NCI-H1105 treated with DMSO at 0.1 percent for 48 hours (cell line): Measurements from ENCODE around the gene CGB1.
"Not testable (repeated sequence)": the region's sequence is repeated elsewhere in the genome, so short reads cannot be mapped to it uniquely, and the experiment has no call there.

ENCODE experiments used
- DNase-seq: peaks from one replicate; lab custom pipeline; 2025; lab: John Stamatoyannopoulos, UW

Gene CGB1

DNA sequence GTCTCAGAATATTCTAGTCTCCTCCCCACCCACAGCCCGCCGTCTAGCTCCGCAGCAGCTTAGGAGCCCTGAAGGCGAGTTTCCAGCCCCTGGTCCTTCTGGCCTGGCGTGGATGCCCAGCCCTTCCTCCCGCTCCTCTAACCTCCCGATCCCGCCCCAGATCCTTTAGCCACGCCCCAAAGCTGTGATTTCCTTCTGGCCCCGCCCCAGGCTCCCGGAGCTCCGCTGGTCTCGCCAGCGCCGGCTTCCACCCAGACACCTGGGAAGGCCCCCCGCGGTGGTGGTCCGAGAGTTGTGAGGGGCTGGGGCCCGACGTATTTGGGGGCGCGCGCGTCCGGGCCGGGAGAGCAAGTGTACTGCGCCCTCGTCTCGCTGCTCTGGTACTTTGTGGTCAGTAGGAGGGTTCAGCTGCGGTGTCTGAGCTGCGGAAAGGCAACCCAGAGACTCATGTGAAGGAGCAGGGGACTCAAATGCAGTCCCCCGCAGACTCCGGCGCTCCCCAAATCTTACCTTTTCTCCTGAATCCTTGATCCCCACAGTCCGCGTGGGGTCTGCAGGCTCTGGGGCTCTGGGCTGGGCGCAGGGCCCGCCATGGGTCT, 21.0 kb upstream of the CGB1 start, which contains the start of gene CGB7:
CGB7 (minus strand) TSS at position 114 of the 599 bp plus-strand sequence. CDS start 2,374 bp downstream, outside the sequence.
- DNase-seq = peak; percentile 37

DNA sequence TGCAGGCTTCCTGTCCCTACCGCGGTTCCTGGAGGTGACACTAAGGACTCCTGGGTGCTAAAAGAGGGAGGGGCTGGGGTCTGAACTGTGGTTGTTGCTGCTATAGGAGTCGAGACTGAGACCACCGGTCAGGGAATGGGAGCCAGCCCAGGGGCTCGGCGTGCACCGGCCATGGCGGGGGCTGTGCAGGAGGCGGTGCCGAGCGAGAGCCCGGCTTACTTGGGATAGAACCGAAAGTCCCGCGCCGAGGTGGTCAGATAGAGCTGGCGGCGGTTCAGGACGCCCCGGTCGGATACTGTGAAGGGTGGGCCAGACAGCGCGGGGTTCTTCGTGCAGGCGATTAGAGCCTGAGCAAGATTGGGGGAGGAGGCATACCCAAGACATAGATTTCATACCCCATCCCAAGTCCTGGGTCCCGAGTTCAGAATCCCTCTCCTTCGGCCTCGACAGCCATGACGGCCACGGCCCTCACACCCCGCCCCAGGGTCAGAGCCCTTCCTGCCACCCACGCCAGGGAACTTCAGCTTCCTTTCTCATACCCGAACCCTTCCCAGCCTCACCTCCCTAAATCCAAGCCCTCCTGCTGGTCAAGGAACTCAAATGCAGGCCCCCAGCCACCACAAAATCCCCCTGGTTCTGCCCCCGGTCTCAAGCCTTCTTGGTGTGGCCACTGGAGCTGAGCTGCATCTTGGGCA, 20.4 kb upstream of the CGB1 start:
- not testable (repeated sequence) for DNase-seq

DNA sequence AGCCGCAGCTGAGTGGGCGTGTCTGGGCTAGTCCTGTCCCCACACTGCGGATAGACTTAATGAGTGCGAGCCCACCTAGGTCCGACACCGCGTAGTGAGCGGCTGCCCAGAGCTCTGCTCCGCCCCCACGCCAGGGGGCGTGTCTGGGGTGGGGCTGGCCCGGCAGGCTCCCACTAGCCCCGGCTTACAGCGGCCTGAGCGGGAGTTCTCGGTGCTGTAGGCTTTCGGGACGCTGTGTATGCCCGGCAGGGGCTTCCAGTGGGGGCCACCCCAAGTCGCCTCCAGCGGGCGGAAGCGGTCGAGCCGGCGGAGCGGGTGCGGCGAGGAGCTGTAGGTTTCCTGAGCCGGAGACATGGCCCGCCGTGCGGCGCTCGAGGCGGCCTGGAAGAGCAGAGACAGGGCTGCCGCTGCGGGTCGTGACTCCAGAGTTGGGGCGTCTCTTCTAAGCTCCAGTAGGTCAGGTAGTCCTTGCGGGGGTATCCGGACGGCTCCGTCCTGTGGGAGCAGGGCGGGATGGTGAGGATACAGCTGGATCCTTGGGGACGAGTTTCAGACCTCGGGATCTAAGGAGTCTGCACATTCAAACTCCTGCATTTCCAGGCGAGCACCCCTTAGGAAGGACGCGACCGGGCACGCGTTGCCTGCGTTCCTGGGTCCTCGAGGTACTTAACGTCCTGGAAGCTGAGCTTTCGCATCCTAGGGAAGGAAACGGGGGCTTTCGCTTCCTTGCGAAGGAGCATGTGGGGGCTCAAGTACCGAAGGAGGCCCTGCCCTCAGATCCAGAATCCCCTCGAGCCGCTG, 19.6 kb upstream of the CGB1 start:
- DNase-seq = peak; percentile 44

DNA sequence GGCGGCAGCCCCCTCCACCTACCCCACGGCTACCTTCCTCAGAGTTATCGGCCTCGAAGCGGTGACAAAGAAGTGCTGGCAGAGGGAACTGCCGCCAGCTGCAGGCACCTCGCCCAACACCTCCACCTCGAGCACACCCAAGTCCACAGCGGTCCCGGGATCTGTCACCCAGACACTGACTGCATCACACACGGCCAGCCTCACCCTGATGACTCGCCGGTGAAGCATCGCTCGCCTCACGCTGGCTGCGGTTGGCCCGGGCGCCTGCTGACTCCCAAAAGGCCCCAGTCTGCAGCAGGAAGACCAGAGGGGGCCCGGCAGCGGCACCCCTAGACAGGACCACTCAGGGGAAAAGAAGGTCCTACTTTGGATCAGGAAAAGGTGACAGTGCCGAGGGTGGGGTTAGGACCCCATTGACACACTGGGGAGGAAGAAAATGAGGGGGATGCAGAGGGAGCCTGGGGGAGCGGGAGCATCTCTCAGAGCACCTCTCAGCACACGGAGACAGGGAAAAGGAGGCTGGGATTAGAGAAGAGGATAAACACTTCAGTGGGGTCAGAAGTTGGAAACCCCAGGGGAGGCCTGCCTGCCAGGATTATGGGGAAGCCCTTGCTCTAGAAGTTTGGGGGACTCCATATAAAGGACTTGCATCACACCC, 13.8 kb upstream of the CGB1 start:
- not testable (repeated sequence) for DNase-seq

DNA sequence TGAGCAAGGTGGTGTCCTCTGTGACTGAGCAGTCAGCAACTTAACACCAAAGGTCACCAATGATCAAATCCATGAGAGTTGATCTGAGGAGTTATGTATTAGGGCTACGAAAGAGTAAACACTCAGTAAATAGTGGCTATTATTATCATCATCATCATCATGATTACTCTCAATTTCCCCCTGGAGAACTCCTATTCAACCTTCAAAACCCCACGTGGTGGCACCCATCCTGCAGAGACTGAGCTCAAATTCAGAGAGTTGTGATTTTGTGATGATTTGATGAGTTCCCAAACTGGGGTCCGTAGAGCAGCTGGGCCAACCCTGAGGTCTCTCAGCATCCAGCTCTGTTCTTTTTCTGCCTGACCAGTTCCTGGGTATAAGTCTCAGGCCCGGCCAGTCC, 13.1 kb upstream of the CGB1 start:
- DNase-seq = not testable (repeated sequence)

DNA sequence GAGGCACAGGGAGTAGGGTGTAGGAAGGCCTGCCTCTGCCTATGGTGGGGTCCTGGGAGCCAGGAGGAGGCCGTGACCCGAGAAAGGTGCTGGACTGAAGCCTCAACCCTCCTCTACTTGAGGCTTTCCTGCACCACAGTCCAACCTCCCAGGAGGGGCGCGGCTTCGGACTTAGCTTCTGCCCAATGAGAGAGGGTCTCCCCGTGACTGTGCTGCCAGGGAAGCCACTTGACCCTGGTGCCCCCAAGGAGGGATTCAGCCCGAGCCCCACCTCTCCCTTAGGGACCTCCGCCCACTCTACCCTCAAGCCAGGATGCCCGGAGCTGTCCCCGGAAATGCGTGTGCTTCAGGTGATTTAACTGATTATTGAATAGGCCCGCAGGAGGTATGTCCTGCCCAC, 12.3 kb upstream of the CGB1 start, which contains the start of gene CGB8:
CGB8 (minus strand) TSS at position 101 of the 400 bp plus-strand sequence. CDS start 372 bp downstream, outside the sequence.
- DNase-seq = not testable (repeated sequence)

DNA sequence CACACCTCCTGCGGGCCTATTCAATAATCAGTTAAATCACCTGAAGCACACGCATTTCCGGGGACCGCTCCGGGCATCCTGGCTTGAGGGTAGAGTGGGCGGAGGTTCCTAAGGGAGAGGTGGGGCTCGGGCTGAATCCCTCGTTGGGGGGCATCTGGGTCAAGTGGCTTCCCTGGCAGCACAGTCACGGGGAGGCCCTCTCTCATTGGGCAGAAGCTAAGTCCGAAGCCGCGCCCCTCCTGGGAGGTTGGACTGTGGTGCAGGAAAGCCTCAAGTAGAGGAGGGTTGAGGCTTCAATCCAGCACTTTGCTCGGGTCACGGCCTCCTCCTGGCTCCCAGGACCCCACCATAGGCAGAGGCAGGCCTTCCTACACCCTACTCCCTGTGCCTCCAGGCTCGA, 6.9 kb upstream of the CGB1 start, which contains the start of gene CGB5:
CGB5 (plus strand) TSS at position 301 of the 400 bp plus-strand sequence. CDS start 362 bp downstream, outside the sequence.
- DNase-seq = not testable (repeated sequence)

DNA sequence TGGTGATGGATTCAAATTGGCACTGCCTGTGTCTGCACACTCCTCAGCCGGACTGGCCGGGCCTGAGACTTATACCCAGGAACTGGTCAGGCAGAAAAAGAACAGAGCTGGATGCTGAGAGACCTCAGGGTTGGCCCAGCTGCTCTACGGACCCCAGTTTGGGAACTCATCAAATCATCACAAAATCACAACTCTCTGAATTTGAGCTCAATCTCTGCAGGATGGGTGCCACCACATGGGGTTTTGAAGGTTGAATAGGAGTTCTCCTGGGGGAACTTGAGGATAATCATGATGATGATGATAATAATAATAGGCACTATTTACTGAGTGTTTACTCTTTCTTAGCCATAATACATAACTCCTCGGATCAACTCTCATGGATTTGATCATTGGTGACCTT, 6.0 kb upstream of the CGB1 start:
- not testable (repeated sequence) for DNase-seq

DNA sequence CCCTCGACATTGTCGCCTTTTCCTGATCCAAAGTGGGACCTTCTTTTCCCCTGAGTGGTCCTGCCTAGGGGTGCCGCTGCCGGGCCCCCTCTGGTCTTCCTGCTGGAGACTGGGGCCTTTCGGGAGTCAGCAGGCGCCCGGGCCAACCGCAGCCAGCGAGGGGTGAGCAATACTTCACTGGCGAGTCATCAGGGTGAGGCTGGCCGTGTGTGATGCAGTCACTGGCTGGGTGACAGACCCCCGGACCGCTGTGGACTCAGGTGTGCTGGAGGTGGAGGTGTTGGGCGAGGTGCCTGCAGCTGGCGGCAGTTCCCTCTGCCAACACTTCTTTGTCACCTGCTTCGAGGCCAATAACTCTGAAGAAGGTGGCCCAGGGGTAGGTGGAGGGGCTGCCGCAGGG, 5.5 kb upstream of the CGB1 start:
- no peak for DNase-seq

DNA sequence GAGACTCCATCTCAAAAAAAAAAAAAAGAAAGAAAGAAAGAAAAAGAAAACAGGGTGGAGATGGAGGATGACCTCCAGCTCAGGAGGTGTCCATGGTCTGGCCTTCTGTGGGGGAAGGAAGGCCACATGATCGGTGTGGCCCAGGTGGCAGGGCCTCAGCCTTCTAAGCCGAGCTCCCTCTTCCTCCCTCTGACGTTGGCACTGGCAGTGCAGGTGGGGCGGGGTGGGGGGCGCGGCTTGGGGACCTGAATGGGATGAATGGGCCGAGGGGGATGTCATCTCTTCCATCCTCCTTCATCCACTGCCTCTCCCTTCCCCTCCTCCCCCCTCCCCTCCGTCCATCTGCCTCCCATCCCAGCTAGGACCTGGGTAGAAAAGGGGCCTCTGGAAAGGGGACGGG, 3.0 kb upstream of the CGB1 start:
- not testable (repeated sequence) for DNase-seq

DNA sequence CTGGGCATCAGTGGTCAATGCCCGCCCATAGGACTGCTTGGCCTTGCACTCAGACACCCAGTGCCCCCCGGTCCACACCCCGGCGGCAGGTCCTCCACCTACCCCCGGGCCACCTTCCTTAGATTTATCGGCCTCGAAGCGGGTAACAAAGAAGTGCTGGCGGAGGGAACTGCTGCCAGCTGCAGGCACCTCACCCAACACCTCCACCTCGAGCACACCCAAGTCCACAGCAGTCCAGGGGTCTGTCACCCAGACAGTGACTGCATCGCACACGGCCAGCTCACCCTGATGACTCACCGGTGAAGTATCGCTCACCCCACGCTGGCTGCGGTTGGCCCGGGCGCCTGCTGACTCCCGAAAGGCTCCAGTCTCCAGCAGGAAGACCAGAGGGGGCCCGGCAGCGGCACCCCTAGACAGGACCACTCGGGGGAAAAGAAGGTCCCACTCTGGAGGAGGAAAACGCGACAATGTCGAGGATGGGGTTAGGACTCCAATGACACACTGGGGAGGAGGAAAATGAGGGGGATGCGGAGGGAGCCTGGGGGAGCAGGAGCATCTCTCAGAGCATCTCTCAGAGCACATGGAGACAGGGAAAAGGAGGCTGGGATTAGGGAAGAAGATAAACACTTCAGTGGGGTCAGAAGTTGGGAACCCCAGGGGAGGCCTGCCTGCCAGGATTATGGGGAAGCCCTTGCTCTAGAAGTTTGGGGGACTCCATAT, 2.0 kb upstream of the CGB1 start:
- DNase-seq = not testable (repeated sequence)

DNA sequence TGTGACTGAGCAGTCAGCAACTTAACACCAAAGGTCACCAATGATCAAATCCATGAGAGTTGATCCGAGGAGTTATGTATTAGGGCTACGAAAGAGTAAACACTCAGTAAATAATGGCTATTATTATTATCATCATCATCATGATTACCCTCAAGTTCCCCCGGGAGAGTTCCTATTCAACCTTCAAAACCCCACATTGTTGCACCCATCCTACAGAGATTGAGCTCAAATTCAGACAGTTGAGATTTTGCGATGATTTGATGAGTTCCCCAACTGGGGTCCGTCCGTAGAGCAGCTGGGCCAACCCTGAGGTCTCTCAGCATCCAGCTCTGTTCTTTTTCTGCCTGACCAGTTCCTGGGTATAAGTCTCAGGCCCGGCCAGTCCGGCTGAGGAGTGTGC, 1.4 kb upstream of the CGB1 start:
- DNase-seq = not testable (repeated sequence)

DNA sequence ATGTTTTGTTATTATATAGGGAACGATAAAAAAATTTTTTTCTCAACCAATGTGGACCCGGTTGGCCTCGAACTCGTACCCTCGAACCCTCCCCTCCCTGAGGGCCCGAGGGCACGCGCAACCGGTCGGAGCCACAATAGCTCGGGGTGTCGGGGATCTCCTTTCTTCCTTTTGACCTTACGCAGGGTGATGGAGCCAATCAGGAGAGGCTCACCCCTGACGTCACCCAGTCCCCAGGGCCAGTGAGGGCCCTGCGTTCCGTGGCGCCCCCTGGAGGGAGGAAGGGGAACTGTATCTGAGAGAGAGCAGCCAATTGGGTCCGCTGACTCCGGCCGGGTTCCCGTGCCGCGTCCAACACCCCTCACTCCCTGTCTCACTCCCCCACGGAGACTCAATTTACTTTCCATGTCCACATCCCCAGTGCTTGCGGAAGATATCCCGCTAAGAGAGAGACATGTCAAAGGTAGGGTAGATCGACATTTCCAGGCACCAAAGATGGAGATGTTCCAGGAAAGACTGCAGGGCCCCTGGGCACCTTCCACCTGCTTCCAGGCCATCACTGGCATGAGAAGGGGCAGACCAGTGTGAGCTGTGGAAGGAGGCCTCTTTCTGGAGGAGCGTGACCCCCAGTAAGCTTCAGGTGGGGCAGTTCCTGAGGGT, 4.9 kb downstream of the CGB1 start, which contains the start of gene CGB2:
CGB2 (plus strand) TSS at position 249 of the 660 bp plus-strand sequence; CDS start at position 455, 206 bp downstream.
- DNase-seq = peak; percentile 55

DNA sequence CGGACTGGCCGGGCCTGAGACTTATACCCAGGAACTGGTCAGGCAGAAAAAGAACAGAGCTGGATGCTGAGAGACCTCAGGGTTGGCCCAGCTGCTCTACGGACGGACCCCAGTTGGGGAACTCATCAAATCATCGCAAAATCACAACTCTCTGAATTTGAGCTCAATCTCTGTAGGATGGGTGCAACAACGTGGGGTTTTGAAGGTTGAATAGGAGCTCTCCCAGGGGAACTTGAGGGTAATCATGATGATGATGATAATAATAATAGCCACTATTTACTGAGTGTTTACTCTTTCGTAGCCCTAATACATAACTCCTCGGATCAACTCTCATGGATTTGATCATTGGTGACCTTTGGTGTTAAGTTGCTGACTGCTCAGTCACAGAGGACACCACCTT, 6.4 kb downstream of the CGB1 start:
- DNase-seq = not testable (repeated sequence)

DNA sequence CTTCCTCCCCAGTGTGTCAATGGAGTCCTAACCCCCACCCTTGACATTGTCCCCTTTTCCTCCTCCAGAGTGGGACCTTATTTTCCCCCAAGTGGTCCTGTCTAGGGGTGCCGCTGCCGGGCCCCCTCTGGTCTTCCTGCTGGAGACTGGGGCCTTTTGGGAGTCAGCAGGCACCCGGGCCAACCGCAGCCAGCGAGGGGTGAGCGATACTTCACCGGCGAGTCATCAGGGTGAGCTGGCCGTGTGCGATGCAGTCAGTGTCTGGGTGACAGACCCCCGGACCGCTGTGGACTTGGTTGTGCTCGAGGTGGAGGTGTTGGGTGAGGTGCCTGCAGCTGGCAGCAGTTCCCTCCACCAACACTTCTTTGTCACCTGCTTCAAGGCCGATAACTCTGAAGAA, 6.9 kb downstream of the CGB1 start:
- not testable (repeated sequence) for DNase-seq

DNA sequence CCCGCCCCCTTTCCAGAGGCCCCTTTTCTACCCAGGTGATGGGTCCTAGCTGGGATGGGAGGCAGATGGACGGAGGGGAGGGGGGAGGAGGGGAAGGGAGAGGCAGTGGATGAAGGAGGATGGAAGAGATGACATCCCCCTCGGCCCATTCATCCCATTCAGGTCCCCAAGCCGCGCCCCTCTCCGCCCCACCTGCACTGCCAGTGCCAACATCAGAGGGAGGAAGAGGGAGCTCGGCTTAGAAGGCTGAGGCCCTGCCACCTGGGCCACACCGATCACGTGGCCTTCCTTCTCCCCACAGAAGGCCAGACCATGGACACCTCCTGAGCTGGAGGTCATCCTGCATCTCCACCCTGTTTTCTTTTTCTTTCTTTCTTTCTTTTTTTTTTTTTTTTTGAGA, 8.0 kb downstream of the CGB1 start:
- DNase-seq = not testable (repeated sequence)

DNA sequence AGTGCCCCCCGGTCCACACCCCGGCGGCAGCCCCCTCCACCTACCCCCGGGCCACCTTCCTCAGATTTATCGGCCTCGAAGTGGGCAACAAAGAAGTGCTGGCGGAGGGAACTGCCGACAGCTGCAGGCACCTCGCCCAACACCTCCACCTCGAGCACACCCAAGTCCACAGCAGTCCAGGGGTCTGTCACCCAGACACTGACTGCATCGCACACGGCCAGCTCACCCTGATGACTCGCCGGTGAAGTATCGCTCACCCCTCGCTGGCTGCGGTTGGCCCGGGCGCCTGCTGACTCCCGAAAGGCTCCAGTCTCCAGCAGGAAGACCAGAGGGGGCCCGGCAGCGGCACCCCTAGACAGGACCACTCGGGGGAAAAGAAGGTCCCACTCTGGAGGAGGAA, 11.1 kb downstream of the CGB1 start:
- not testable (repeated sequence) for DNase-seq

DNA sequence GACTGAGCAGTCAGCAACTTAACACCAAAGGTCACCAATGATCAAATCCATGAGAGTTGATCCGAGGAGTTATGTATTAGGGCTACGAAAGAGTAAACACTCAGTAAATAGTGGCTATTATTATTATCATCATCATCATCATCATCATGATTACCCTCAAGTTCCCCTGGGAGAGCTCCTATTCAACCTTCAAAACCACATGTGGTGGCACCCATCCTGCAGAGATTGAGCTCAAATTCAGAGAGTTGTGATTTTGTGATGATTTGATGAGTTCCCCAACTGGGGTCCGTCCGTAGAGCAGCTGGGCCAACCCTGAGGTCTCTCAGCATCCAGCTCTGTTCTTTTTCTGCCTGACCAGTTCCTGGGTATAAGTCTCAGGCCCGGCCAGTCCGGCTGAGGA, 11.6 kb downstream of the CGB1 start:
- not testable (repeated sequence) for DNase-seq

DNA sequence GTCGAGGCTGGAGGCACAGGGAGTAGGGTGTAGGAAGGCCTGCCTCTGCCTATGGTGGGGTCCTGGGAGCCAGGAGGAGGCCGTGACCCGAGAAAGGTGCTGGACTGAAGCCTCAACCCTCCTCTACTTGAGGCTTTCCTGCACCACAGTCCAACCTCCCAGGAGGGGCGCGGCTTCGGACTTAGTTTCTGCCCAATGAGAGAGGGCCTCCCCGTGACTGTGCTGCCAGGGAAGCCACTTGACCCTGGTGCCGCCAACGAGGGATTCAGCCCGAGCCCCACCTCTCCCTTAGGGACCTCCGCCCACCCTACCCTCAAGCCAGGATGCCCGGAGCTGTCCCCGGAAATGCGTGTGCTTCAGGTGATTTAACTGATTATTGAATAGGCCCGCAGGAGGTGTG, 12.5 kb downstream of the CGB1 start, which contains the start of gene CGB3:
CGB3 (minus strand) TSS at position 101 of the 400 bp plus-strand sequence. CDS start 362 bp downstream, outside the sequence.
- DNase-seq = not testable (repeated sequence)

DNA sequence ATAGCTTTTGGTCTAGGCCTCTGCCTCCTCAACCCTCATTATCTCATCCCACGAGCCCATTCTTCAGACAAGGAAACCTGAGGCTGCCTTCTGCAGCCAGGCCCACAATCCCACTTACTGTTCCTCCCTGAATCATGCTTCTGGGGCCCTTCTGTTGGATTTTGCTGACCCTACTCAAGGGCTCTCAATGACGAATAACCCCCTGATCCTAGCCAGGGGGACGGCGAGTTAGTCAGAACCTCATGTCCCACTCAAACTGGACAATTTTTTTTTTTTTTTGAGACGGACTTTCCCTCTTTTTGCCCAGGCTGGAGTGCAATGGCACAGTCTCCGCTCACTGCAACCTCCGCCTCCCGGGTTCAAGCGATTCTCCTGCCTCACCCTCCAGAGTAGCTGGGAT, 14.6 kb downstream of the CGB1 start:
- no peak for DNase-seq
